BJ (cell line): Measurements from ENCODE around the gene RCC2. TPM values are rescaled to one million over a fixed set of nuclear protein-coding genes. Genes with fewer than 3 reads are reported as not detected.
"Not testable (repeated sequence)": the region's sequence is repeated elsewhere in the genome, so short reads cannot be mapped to it uniquely, and the experiment has no call there.

Experiments
- CTCF ChIA-PET: fragments of 350-600 bp; formaldehyde crosslinking; extraction: SDS; loops from one replicate; lab custom pipeline; 2021; ENCODE audit warnings: antibody characterized with exemption, inconsistent platforms; lab: Yijun Ruan, JAX
- POLR2A ChIA-PET: fragments of 300-600 bp; sonication (Branson Sonifier 250); formaldehyde crosslinking; extraction: SDS; loops from one replicate; lab custom pipeline; 2021; ENCODE audit warnings: antibody characterized with exemption; lab: Charles Lee
- DNase-seq: peaks from one replicate; pipeline ENCODE4 v3.0.0-alpha.2; 2011; ENCODE audit warnings: low read depth
- H3K27me3 ChIP-seq: 2 replicates; pipeline ENCODE4 v1.6.0; 2011; ENCODE audit warnings: low read length; ENCODE audit not compliant: control insufficient read depth, insufficient read depth
- H3K36me3 ChIP-seq: 2 replicates; pipeline ENCODE4 v1.5.1; 2011; ENCODE audit warnings: low read length; ENCODE audit not compliant: control insufficient read depth, insufficient read depth
- H3K4me3 ChIP-seq: 2 replicates; pipeline ENCODE4 v1.5.1; 2011; ENCODE audit warnings: low read depth, mild to moderate bottlenecking, control low read depth, low read length
- CTCF ChIP-seq: IDR thresholded peaks from 2 replicates; pipeline ENCODE4 v1.5.1; 2011; ENCODE audit warnings: low read depth, mild to moderate bottlenecking, control low read depth, inconsistent platforms, low read length, moderate library complexity; ENCODE audit not compliant: insufficient read depth
- polyA plus RNA-seq: library from polyadenylated mRNA; depleted of rRNA; stranded (reverse); fragments of >200 nt; gene quantifications from 2 replicates; pipeline ENCODE4 v1.2.3, GENCODE V29; 2011

Gene RCC2
- polyA plus RNA-seq, 1 experiment, result 42.2 TPM

- ChIA-PET POLR2A (no interaction called here), CTCF (no interaction called here)
- TF ChIP-seq CTCF, result no peak
- Histone ChIP-seq H3K36me3 (peaks cover 40% of the 10 kb centered on the region), H3K4me3 (no peak overlapping the region), H3K27me3 (no peaks in the 10 kb centered on the region)
- no peak for DNase-seq
Measured at GRCh38 chr1:17409391-17409811, 30.1 kb downstream of the RCC2 start.

- H3K27me3 ChIP-seq, DNase-seq, H3K4me3 ChIP-seq, POLR2A ChIA-PET: not testable (repeated sequence)
- CTCF ChIA-PET, result interaction anchor here (1.0 to 3.9 kb wide), 3 partner anchors 11 to 347 kb away, joined by 3 to 29 read pairs (median 20); no protein-coding TSS in a partner anchor
- peaks cover 33% of the 10 kb centered on the region for H3K36me3 ChIP-seq
Measured at GRCh38 chr1:17407786-17408514, 31.5 kb downstream of the RCC2 start.

GRCh38 chr1:17406760-17407475 is 32.6 kb downstream of the RCC2 start:
- H3K27me3 ChIP-seq, POLR2A ChIA-PET, DNase-seq, H3K4me3 ChIP-seq: not testable (repeated sequence)
- CTCF ChIA-PET, result interaction anchor here (0.9 to 3.9 kb wide), 10 partner anchors 10 to 346 kb away, joined by 3 to 29 read pairs (median 4); no protein-coding TSS in a partner anchor
- peaks cover 23% of the 10 kb centered on the region for H3K36me3 ChIP-seq

GRCh38 chr1:17405898-17406759 is 33.3 kb downstream of the RCC2 start:
- no peak for DNase-seq
- ChIA-PET CTCF (interaction anchor here (0.6 to 3.9 kb wide), 19 partner anchors 10 to 785 kb away, joined by 3 to 29 read pairs (median 3); no protein-coding TSS in a partner anchor), POLR2A (no interaction called here)
- TF ChIP-seq CTCF, result peak; percentile 86
- H3K4me3 ChIP-seq, result no peak overlapping the region
- peaks cover 22% of the 10 kb centered on the region for H3K36me3 ChIP-seq
- no peaks in the 10 kb centered on the region for H3K27me3 ChIP-seq

GRCh38 chr1:17404820-17405219 is 34.7 kb downstream of the RCC2 start:
- Histone ChIP-seq H3K4me3 (no peak overlapping the region), H3K36me3 (peaks cover 16% of the 10 kb centered on the region), H3K27me3 (no peaks in the 10 kb centered on the region)
- ChIA-PET CTCF (interaction anchor here (1.0 to 3.7 kb wide), 8 partner anchors 8 to 348 kb away, joined by 3 to 29 read pairs (median 4); no protein-coding TSS in a partner anchor), POLR2A (interaction anchor here (0.6 kb wide), 1 partner anchor 92 kb away, joined by 3 read pairs; no protein-coding TSS in a partner anchor)
- no peak for TF ChIP-seq CTCF
- no peak for DNase-seq
